ENCODE results near the gene TRAT1. TPM values are rescaled to one million over a fixed set of nuclear protein-coding genes. Genes with fewer than 3 reads are reported as not detected.

TRAT1 gene
- total and polyA plus RNA-seq, 4 experiments from 2014 or later = 164 to 367 (median 198) TPM

- peak overlapping the region; percentile 72 to 91 (median 84) for H3K27ac Mint-ChIP-seq
- Histone ChIP-seq H3K4me1 (ENCODE audit: insufficient read depth, low read length) (peaks cover 92% of the 10 kb centered on the region), H3K36me3 (ENCODE audit: insufficient read depth, low read length) (peaks cover 4% of the 10 kb centered on the region), H3K27me3 (ENCODE audit: insufficient read depth, low read length) (no peaks in the 10 kb centered on the region), H3K9me3 (ENCODE audit: control insufficient read depth in 1 of 2, low read length in 2 of 2) (no peaks in the 10 kb centered on the region), H3K4me3 (ENCODE audit: low read length in 2 of 2) (peak overlapping the region in 1 of 2 donors; percentile 17), H3K27ac (ENCODE audit: low read depth, low read length) (peak overlapping the region; percentile 34)
- no peak for DNase-seq
- POLR2A ChIA-PET (ENCODE audit: partially characterized antibody) = interaction anchor here (1.8 to 11.2 kb wide), 3 partner anchors 9 to 27 kb away, joined by 5 to 221 read pairs (median 35); partner anchors contain the start of gene TRAT1
- peaks cover 57 to 75% of the 10 kb centered on the region in 2 donors for H3K36me3 Mint-ChIP-seq
- peak overlapping the region; percentile 48 to 86 (median 65) for H3K4me3 Mint-ChIP-seq
- no peaks in the 10 kb centered on the region for H3K27me3 Mint-ChIP-seq
- CTCF ChIA-PET (ENCODE audit: partially characterized antibody) = interaction anchor here (0.8 to 7.3 kb wide), 2 partner anchors 11 to 85 kb away, joined by 3 to 59 read pairs; no protein-coding TSS in a partner anchor
- peaks cover 62 to 93% (median 79%) of the 10 kb centered on the region in 4 donors for H3K4me1 Mint-ChIP-seq
- peaks cover 0 to 2% (median 0%) of the 10 kb centered on the region in 8 donors for H3K9me3 Mint-ChIP-seq
- intact Hi-C loops (cut with micrococcal nuclease) = no loop called here
Observed at GRCh38 chr3:108830381-108830780, 7.8 kb downstream of the TRAT1 start.

GRCh38 chr3:108830991-108831614 lies 8.5 kb downstream of the TRAT1 start:
- ChIA-PET POLR2A (ENCODE audit: partially characterized antibody) (interaction anchor here (1.8 to 11.2 kb wide), 3 partner anchors 10 to 26 kb away, joined by 5 to 221 read pairs (median 35); partner anchors contain the start of gene TRAT1), CTCF (ENCODE audit: partially characterized antibody) (interaction anchor here (1.2 to 7.3 kb wide), 3 partner anchors 9 to 84 kb away, joined by 3 to 59 read pairs (median 14); no protein-coding TSS in a partner anchor)
- DNase-seq = no peak
- Histone ChIP-seq H3K27ac (ENCODE audit: low read depth, low read length) (peak overlapping the region; percentile 34), H3K36me3 (ENCODE audit: insufficient read depth, low read length) (peaks cover 4% of the 10 kb centered on the region), H3K9me3 (ENCODE audit: control insufficient read depth in 1 of 2, low read length in 2 of 2) (no peaks in the 10 kb centered on the region), H3K4me3 (ENCODE audit: low read length in 2 of 2) (no peak overlapping the region), H3K4me1 (ENCODE audit: insufficient read depth, low read length) (peaks cover 96% of the 10 kb centered on the region), H3K27me3 (ENCODE audit: insufficient read depth, low read length) (no peaks in the 10 kb centered on the region)
- peak overlapping the region; percentile 48 to 86 (median 65) for H3K4me3 Mint-ChIP-seq
- peak overlapping the region; percentile 78 to 93 (median 90) for H3K27ac Mint-ChIP-seq
- peaks cover 0 to 2% (median 0%) of the 10 kb centered on the region in 8 donors for H3K9me3 Mint-ChIP-seq
- H3K27me3 Mint-ChIP-seq = no peaks in the 10 kb centered on the region
- H3K36me3 Mint-ChIP-seq = peaks cover 60 to 74% of the 10 kb centered on the region in 2 donors
- intact Hi-C loops (cut with micrococcal nuclease) = no loop called here
- peaks cover 65 to 93% (median 83%) of the 10 kb centered on the region in 4 donors for H3K4me1 Mint-ChIP-seq

GRCh38 chr3:108833611-108834010 lies 11.0 kb downstream of the TRAT1 start:
- Histone ChIP-seq H3K4me3 (ENCODE audit: low read length in 2 of 2) (peak overlapping the region; percentile 26 to 48), H3K36me3 (ENCODE audit: insufficient read depth, low read length) (peaks cover 6% of the 10 kb centered on the region), H3K4me1 (ENCODE audit: insufficient read depth, low read length) (peaks cover 96% of the 10 kb centered on the region), H3K27ac (ENCODE audit: low read depth, low read length) (peak overlapping the region; percentile 57), H3K9me3 (ENCODE audit: control insufficient read depth in 1 of 2, low read length in 2 of 2) (no peaks in the 10 kb centered on the region), H3K27me3 (ENCODE audit: insufficient read depth, low read length) (no peaks in the 10 kb centered on the region)
- ChIA-PET POLR2A (ENCODE audit: partially characterized antibody) (interaction anchor here (0.8 to 11.2 kb wide), 9 partner anchors 10 to 741 kb away, joined by 3 to 221 read pairs (median 5); partner anchors contain the start of genes CIP2A, DZIP3 and TRAT1), CTCF (ENCODE audit: partially characterized antibody) (interaction anchor here (0.9 to 7.3 kb wide), 6 partner anchors 9 to 231 kb away, joined by 3 to 59 read pairs (median 8); no protein-coding TSS in a partner anchor)
- Mint-ChIP-seq H3K4me1 (peaks cover 69 to 96% (median 82%) of the 10 kb centered on the region in 4 donors), H3K4me3 (peak overlapping the region; percentile 77 to 90 (median 86)), H3K27ac (peak overlapping the region; percentile 68 to 94 (median 89)), H3K36me3 (peaks cover 60 to 74% of the 10 kb centered on the region in 2 donors), H3K27me3 (no peaks in the 10 kb centered on the region), H3K9me3 (peaks cover 0 to 2% (median 0%) of the 10 kb centered on the region in 8 donors)
- intact Hi-C loops (cut with micrococcal nuclease) = loop anchor here (1.0 to 2.0 kb wide), 3 partner anchors 7 to 29 kb away; no protein-coding TSS in a partner anchor
- peak in 1 of 5 donors; percentile 57 for DNase-seq

- DNase-seq = peak in 4 of 5 donors; percentile 38 to 58 (median 43)
- Mint-ChIP-seq H3K4me3 (peak overlapping the region; percentile 77 to 90 (median 86)), H3K4me1 (peaks cover 71 to 97% (median 81%) of the 10 kb centered on the region in 4 donors), H3K27ac (peak overlapping the region; percentile 68 to 94 (median 89)), H3K9me3 (peaks cover 0 to 2% (median 0%) of the 10 kb centered on the region in 8 donors), H3K36me3 (peaks cover 59 to 77% of the 10 kb centered on the region in 2 donors), H3K27me3 (no peaks in the 10 kb centered on the region)
- Histone ChIP-seq H3K36me3 (ENCODE audit: insufficient read depth, low read length) (peaks cover 13% of the 10 kb centered on the region), H3K4me1 (ENCODE audit: insufficient read depth, low read length) (peaks cover 96% of the 10 kb centered on the region), H3K4me3 (ENCODE audit: low read length in 2 of 2) (peak overlapping the region in 1 of 2 donors; percentile 48), H3K9me3 (ENCODE audit: control insufficient read depth in 1 of 2, low read length in 2 of 2) (no peaks in the 10 kb centered on the region), H3K27ac (ENCODE audit: low read depth, low read length) (peak overlapping the region; percentile 57), H3K27me3 (ENCODE audit: insufficient read depth, low read length) (no peaks in the 10 kb centered on the region)
- ChIA-PET CTCF (ENCODE audit: partially characterized antibody) (interaction anchor here (1.0 to 7.3 kb wide), 6 partner anchors 10 to 235 kb away, joined by 3 to 59 read pairs (median 8); no protein-coding TSS in a partner anchor), POLR2A (ENCODE audit: partially characterized antibody) (interaction anchor here (1.0 to 11.2 kb wide), 9 partner anchors 8 to 245 kb away, joined by 4 to 221 read pairs (median 9); partner anchors contain the start of genes CIP2A, DZIP3 and TRAT1)
- intact Hi-C loops (cut with micrococcal nuclease) = loop anchor here (1.0 to 2.0 kb wide), 3 partner anchors 8 to 28 kb away; no protein-coding TSS in a partner anchor
Observed at GRCh38 chr3:108834551-108834950, 12.0 kb downstream of the TRAT1 start.

GRCh38 chr3:108835101-108835500 lies 12.5 kb downstream of the TRAT1 start:
- Histone ChIP-seq H3K27ac (ENCODE audit: low read depth, low read length) (peak overlapping the region; percentile 57), H3K27me3 (ENCODE audit: insufficient read depth, low read length) (no peaks in the 10 kb centered on the region), H3K9me3 (ENCODE audit: control insufficient read depth in 1 of 2, low read length in 2 of 2) (no peaks in the 10 kb centered on the region), H3K4me3 (ENCODE audit: low read length in 2 of 2) (peak overlapping the region; percentile 3 to 48), H3K36me3 (ENCODE audit: insufficient read depth, low read length) (peaks cover 13% of the 10 kb centered on the region), H3K4me1 (ENCODE audit: insufficient read depth, low read length) (peaks cover 95% of the 10 kb centered on the region)
- Mint-ChIP-seq H3K27ac (peak overlapping the region; percentile 68 to 94 (median 89)), H3K36me3 (peaks cover 59 to 78% of the 10 kb centered on the region in 2 donors), H3K4me3 (peak overlapping the region; percentile 77 to 90 (median 86)), H3K27me3 (no peaks in the 10 kb centered on the region), H3K4me1 (peaks cover 71 to 95% (median 79%) of the 10 kb centered on the region in 4 donors), H3K9me3 (peaks cover 0 to 2% (median 0%) of the 10 kb centered on the region in 8 donors)
- POLR2A ChIA-PET (ENCODE audit: partially characterized antibody) = interaction anchor here (0.8 to 11.2 kb wide), 12 partner anchors 9 to 246 kb away, joined by 3 to 221 read pairs (median 6); partner anchors contain the start of genes CIP2A, DZIP3 and TRAT1
- CTCF ChIA-PET (ENCODE audit: partially characterized antibody) = interaction anchor here (1.1 to 7.3 kb wide), 5 partner anchors 11 to 235 kb away, joined by 3 to 59 read pairs (median 4); no protein-coding TSS in a partner anchor
- intact Hi-C loops (cut with micrococcal nuclease) = loop anchor here (1.0 to 2.0 kb wide), 3 partner anchors 13 to 28 kb away; partner anchors contain the start of gene TRAT1
- DNase-seq = peak; percentile 61 to 85 (median 72)

GRCh38 chr3:108838436-108838835 lies 15.8 kb downstream of the TRAT1 start:
- Mint-ChIP-seq H3K27ac (peak overlapping the region; percentile 70 to 88 (median 81)), H3K36me3 (peaks cover 55 to 76% of the 10 kb centered on the region in 2 donors)
- peak overlapping the region; percentile 22 for H3K27ac ChIP-seq (ENCODE audit: low read depth, low read length)

More at GRCh38 chr3:108838436-108838835, 15.8 kb downstream of the TRAT1 start:
- Mint-ChIP-seq H3K27me3 (no peaks in the 10 kb centered on the region), H3K4me3 (peak overlapping the region; percentile 55 to 89 (median 74)), H3K9me3 (no peaks in the 10 kb centered on the region), H3K4me1 (peaks cover 65 to 95% (median 77%) of the 10 kb centered on the region in 4 donors)
- intact Hi-C loops (cut with micrococcal nuclease) = loop anchor here (1.0 kb wide), 1 partner anchor 8 kb away; no protein-coding TSS in a partner anchor
- Histone ChIP-seq H3K4me1 (ENCODE audit: insufficient read depth, low read length) (peaks cover 95% of the 10 kb centered on the region), H3K27me3 (ENCODE audit: insufficient read depth, low read length) (no peaks in the 10 kb centered on the region), H3K9me3 (ENCODE audit: control insufficient read depth in 1 of 2, low read length in 2 of 2) (no peaks in the 10 kb centered on the region), H3K36me3 (ENCODE audit: insufficient read depth, low read length) (peaks cover 25% of the 10 kb centered on the region), H3K4me3 (ENCODE audit: low read length in 2 of 2) (peak overlapping the region in 1 of 2 donors; percentile 1)
- DNase-seq = peak in 3 of 5 donors; percentile 26 to 54 (median 31)
- POLR2A ChIA-PET (ENCODE audit: partially characterized antibody) = interaction anchor here (1.3 to 11.2 kb wide), 4 partner anchors 10 to 32 kb away, joined by 4 to 221 read pairs (median 4); partner anchors contain the start of gene TRAT1
- CTCF ChIA-PET (ENCODE audit: partially characterized antibody) = interaction anchor here (1.1 to 3.6 kb wide), 4 partner anchors 15 to 76 kb away, joined by 3 to 16 read pairs (median 4); partner anchors contain the start of gene TRAT1
